ENCODE results near the gene SIAH2.
A peak's percentile ranks its signal among the peaks of the same experiment; 100 is the strongest.

SIAH2 gene

DNA sequence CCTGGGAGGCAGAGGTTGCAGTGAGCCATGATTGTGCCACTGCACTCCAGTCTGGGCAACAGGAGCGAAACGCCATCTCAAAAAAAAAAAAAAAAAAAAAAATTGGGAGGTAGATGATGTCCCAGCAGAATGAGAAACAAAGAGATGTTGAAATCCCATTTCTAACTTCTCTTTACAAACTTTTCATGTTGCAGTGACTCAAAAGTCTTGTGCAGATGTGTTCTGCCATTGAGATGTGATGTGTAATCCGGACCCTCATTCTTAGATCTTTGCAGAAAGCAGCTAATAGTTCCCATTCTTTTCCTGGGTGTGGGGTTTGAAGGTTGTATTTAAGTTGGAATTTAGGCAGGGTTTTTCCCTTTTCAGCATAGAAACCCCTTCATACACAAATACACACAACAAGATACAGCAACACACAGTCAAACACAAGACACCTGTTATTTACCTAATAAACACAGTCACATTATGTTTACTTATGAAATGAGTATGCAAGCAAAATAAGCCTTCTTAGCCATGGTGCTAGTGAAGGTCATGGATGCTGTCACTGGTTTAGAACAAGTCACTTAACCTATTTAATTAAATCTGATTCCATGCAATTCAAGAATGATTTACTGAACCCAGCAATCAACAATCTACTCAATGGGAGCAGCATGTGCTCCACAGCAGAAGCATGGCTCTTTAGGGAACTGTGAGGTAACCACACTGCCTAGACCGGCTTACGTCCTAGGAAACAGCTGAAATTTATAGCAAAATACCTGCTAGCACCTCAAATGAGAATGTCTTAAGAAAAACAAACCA is 14.9 kb downstream of the SIAH2 start:
- DNase-seq = no peak

- no peak for DNase-seq
These were observed 16.0 kb downstream of the SIAH2 start for GRCh38 chr3:150746791-150747590.

- no peak for DNase-seq
These were observed 17.1 kb downstream of the SIAH2 start for GRCh38 chr3:150745832-150746231.

GRCh38 chr3:150744919-150745211 is 18.1 kb downstream of the SIAH2 start:
- DNase-seq = no peak

DNA sequence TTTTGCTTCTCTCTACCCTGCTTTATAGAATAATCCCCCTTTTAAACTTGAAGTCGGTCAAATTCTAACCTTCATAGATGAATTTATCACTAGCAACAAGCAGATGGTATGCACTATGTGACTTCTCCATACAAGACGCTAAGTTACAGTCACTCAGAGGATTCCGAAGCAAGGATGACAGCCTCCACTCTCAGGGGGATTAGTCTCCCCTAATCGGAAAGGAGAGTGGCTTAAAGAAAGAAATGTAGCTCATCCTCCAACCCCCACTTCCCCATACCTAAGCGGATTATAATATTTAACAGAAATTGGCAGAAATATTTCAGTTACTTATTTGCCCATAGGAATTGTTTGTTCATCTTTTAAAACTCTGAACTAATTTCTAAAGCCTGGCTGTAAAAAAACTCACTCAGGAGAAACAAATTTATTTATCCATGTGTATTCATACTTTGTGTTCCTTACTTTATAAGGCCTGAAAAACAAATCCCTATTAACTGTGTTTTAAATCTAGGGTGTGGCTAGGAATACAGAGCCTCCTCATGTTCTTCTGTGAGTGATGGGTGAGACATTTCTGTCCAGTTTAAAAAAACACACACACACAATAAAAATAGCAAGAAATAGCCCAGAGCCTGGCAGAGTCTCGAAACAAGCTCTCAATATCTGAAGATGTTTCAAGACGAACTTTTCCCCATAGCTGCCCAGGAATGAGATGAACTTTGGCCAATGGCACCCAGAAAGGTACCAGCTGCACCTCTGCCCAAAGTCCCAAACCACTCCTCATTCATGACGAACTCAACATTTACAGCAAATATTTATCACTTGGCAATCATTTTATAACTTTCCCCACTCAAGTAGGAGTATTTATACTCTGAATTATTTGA is 18.7 kb downstream of the SIAH2 start:
- no peak for DNase-seq

- DNase-seq = no peak
These were observed 19.5 kb downstream of the SIAH2 start for GRCh38 chr3:150743508-150743907.

DNA sequence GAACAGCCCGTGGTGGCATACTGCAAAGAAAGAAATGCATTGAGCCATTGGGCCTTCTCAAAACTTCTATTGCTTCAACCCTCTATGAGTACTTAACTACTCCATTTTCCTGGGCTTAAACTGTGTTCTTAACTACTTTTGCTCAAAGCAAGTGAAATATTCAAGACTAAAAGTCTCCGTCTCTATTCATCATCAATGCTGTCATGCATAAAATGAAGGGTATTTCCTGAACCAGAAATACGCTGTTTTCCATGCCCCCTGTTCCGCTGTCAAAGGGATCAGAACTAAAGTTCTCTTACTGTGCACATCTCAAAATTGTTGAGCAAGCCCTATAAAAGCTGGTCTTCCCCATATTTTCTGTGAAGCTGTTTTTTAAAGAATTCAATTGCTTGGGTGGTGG is 20.3 kb downstream of the SIAH2 start:
- DNase-seq = no peak

GRCh38 chr3:150742141-150742523 is 20.8 kb downstream of the SIAH2 start:
- DNase-seq = no peak

DNA sequence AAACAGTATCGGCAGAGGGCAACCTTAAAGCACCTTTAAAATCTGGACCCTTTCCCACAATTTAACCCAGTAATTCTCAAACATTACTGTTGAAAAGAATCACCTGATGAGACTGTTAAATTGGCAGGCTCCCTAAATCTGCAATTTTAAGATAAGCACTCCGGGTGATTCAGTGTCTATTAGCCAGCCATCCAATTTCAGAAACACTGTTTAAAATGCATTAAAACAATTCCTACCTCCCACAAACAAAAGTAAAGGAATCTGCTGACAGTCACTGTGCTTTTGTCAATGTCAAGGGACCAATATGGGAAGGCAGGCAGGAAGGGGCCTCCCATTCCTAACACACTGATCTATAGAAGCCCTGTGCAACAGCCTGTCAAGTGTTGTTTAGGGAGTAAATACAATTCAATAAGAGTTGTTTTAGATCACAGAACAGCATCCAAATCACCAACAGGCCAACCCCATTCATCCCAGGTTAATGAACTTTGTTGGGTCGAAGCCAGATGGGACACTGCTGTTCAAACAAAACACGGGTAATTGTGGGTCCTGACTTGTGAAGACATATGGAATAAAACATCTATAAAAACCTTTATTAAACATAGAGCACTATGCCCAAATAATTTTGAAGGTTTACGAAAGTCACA is 21.4 kb downstream of the SIAH2 start:
- peak; percentile 70 for DNase-seq

- no peak for DNase-seq
These were observed 22.1 kb downstream of the SIAH2 start for GRCh38 chr3:150740733-150741496.

DNA sequence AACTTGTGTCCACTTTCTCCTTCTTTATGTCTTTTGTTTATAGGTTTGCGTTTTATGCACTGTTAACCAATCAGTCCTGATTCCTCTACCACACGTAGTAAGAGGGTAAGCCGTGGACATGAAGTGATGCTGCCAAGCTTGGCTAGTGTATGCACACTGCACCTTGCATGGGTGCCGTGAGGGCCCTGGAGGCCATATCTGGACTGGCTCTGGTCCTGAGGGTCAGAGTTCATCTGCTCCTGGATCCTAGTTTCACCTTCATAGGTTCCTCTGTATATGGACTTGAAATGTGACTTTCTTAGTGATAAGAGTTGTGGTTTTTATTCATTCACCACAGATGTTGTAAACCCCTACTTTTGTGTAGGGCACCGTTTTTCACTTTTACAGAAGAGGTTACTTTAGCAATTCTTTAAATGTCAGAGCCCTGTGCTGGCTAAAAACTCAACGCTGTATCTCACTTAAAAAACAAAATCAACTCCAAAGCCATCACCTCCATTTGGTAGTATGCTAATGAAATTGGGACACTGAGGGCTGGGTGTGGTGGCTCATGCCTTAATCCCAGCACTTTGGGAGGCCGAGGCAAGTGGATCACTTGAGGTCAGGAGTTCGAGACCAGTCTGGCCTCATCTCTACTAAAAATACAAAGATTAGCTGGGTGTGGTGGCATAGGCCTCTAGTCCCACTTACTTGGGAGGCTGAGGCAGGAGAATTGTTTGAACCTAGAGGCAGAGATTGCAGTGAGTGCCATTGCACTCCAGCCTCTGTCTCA is 22.9 kb downstream of the SIAH2 start:
- peak; percentile 76 for DNase-seq

- peak; percentile 44 for DNase-seq
These were observed 23.6 kb downstream of the SIAH2 start for GRCh38 chr3:150739200-150739863.

DNA sequence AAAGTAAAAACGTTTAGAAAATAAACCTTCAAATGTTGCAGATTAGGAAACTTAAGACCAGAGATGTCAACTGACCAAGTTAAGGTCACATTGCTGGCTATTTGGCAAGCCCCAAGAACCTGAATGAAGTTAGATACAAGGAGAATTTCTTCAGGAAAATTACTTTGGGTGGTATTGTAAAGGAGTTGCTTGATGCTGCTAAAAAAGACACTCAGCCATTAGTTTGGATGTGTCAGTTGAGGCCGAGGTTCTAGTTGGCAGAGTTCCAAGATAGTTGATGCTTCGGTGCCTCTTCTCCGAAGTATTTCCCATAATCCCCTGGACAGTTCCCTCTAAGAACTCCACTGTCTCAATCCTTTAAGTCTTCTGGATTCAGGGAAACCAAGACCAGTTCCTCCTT is 24.3 kb downstream of the SIAH2 start:
- DNase-seq = peak; percentile 34

DNA sequence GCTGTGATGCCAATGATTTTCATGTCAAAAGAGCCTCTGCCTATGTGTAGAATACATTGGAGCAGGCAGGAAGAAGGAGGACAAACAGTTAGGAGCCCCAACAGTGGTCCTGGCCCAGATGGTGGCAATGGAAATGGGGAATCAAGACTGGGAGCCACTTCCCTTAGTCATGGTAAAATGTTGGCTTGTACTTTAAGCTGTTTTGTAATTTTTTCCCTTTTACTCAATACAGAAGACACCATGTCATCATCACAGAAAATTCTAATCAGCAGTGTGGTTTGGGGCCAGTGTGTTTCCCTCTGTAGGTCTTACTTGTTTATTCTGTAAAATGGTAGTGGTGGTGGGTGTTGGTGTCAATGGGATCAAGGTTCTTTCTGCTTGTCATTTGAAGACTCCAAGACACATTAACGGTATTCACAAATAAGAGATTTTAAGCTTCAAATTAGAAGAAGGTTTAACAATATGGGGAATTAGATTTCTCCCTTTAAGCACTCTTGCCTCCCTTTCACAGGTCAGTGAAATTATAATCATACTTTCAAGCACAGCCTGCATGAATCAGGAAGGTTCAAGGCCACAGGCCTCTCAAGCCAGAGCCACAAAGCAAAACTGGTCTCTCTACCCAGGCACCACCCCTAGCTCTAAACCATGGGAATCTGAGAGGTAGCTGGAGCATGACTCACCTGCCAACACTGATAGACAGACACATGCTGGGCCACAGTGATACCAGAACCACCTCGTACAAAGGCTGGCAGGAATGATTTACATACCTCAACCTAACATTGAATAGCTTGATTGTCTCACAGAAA is 24.9 kb downstream of the SIAH2 start:
- peak; percentile 80 for DNase-seq

- peak; percentile 35 for DNase-seq
These were observed 25.8 kb downstream of the SIAH2 start for GRCh38 chr3:150736903-150737832.

GRCh38 chr3:150736316-150736719 is 26.7 kb downstream of the SIAH2 start:
- no peak for DNase-seq

- no peak for DNase-seq
These were observed 28.2 kb downstream of the SIAH2 start for GRCh38 chr3:150734795-150735119.

DNA sequence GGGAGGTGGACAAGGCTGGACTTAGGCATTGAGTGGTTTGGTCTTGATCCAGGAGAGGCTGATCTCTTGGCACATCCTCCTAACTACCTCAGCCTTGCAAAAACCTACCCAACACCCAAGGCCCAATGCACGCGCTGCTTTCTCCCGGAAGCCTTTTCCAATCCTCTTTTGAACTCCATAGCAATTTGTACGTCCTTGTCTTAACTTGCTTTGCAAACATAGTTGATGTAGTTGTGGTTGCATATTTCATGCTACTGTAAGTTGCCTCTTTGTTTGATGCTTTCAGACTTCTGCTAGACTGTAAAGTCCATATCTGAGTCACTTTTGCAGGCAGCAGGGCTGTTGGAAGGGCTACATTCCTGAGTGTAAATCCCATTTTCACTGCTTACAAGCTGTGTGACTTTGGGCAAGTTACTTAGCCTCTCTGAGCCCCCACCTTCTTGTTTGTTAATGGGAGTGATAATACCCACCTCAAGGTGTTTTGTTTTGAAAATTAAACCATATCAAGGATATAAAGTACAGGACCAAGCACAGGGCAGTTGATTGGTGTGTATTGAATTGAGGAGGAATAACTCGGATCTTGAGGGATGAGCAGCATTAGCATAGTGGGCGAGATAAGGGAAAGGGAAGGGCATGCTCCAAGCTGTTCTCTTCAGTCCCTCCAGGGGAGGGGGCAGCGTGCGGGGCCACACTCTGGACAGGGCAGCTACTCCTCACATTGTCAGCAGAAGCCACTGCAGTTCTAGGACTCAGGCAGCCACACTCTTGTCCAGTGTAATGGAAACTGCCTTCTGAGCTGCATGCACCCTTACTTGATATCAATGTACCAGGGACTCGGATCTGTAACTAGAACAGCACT is 28.8 kb downstream of the SIAH2 start:
- DNase-seq = no peak

Measured in hematopoietic multipotent progenitor cell treated with erythropoietin and hydrocortisone succinate and interleukin-3 and kit ligand, for 4 days (in vitro differentiated cells).